Tibial nerve (tissue), 3 donors: ENCODE results near the gene DENND5B.

Experiments used
- CTCF ChIP-seq, 5 experiments: fragments of 200-600 bp in 3 of 5; fragments of 450-650 bp in 2 of 5; sonication (generic) in 3 of 5; IDR thresholded peaks; one replicate each; pipeline ENCODE4 v1.5.1; 2016 to 2019; ENCODE audit warnings: antibody characterized with exemption in 5 of 5, mild to moderate bottlenecking in 3 of 5, moderate library complexity in 2 of 5
- POLR2A ChIP-seq, 2 donors: fragments of 450-650 bp; IDR thresholded peaks; one replicate each; pipeline ENCODE4 v1.6.1; 2017; ENCODE audit warnings: antibody characterized with exemption in 2 of 2, mild to moderate bottlenecking in 2 of 2, moderate library complexity in 2 of 2

- TF ChIP-seq CTCF (IDR thresholded peaks at IDR 0.05) (no peak), POLR2A (IDR thresholded peaks at IDR 0.05) (no peak)
Observed at GRCh38 chr12:31478898-31479297, 112.0 kb downstream of the DENND5B start.
